HCT116 (cell line): ENCODE measurements around the gene DAGLA. TPM values are rescaled to one million over a fixed set of nuclear protein-coding genes. Genes with fewer than 3 reads are reported as not detected.

Source experiments
- ATAC-seq: fragments of 200-7000 bp; cut with Tn5 transposase; 2 replicates; pipeline ENCODE4 v1.9.1; 2020; ENCODE audit warnings: mild to moderate bottlenecking, moderate library complexity
- BruUV-seq: library from RNA; stranded (reverse); fragments of 400-500 nt; replicated peaks from 2 replicates; lab custom pipeline; 2021; lab: Mats Ljungman, UMichigan
- CTCF ChIA-PET: fragments of 300-600 bp; sonication (Branson Sonifier 250); formaldehyde crosslinking; loops from one replicate; lab custom pipeline; 2021; ENCODE audit warnings: antibody characterized with exemption; lab: Charles Lee
- POLR2A ChIA-PET: fragments of 300-600, 350-600 bp; sonication (Branson Sonifier 250); formaldehyde crosslinking; loops from one replicate; lab custom pipeline; 2021; ENCODE audit warnings: antibody characterized with exemption; lab: Charles Lee
- RAD21 ChIA-PET, 2 experiments: fragments of 300-600 bp; sonication (Branson Sonifier 250); formaldehyde crosslinking; loops; one replicate each; lab custom pipeline; 2023; ENCODE audit warnings: low total read pairs in 2 of 2; ENCODE audit not compliant: uncharacterized antibody in 2 of 2, unreplicated experiment in 2 of 2, low non-redundant PET in 1 of 2; lab: Charles Lee
- DNase-seq: peaks from one replicate; pipeline ENCODE4 v3.0.0-alpha.2; 2010; ENCODE audit warnings: low read depth, low spot score
- H2AFZ ChIP-seq: fragments of 200-600 bp; shearing (Covaris generic), sonication (generic); 2 replicates; pipeline ENCODE4 v1.6.1; 2017; ENCODE audit warnings: low read depth, mixed run types, mixed read lengths, antibody characterized with exemption, low read length; ENCODE audit not compliant: poor library complexity, severe bottlenecking
- H3K27ac ChIP-seq: 2 replicates; pipeline ENCODE4 v1.5.1; 2012; ENCODE audit warnings: low read depth, low read length
- H3K27me3 ChIP-seq: fragments of 200-600 bp; sonication (generic); 2 replicates; pipeline ENCODE4 v1.6.1; 2016; ENCODE audit warnings: mixed run types, low read length, mixed read lengths; ENCODE audit not compliant: insufficient read depth
- H3K36me3 ChIP-seq, 2 experiments: fragments of 200-500 bp in 1 of 2; fragments of 200-600 bp in 1 of 2; sonication (Bioruptor generic) in 1 of 2; sonication (generic) in 1 of 2; 2 replicates each; pipeline versions ENCODE4 v1.5.1 to v1.6.1; 2014 to 2016; ENCODE audit warnings: low read length in 2 of 2, inconsistent platforms in 1 of 2, mixed read lengths in 1 of 2, mixed run types in 1 of 2; ENCODE audit not compliant: insufficient read depth in 2 of 2, control insufficient read depth in 1 of 2
- H3K4me1 ChIP-seq, 2 experiments: fragments of 200-600 bp in 1 of 2; sonication (generic) in 1 of 2; 2 replicates each; pipeline versions ENCODE4 v1.5.1 to v1.6.1; 2012 to 2017; ENCODE audit warnings: low read length in 2 of 2, inconsistent platforms in 1 of 2, mild to moderate bottlenecking in 1 of 2, mixed read lengths in 1 of 2, mixed run types in 1 of 2, moderate library complexity in 1 of 2; ENCODE audit not compliant: insufficient read depth in 2 of 2, control insufficient read depth in 1 of 2
- H3K4me2 ChIP-seq: fragments of 200-600 bp; sonication (generic); 2 replicates; pipeline ENCODE4 v1.6.1; 2017; ENCODE audit warnings: mixed run types, low read length, mixed read lengths
- H3K4me3 ChIP-seq, 2 experiments: fragments of 200-600 bp in 1 of 2; sonication (generic) in 1 of 2; replicated peaks in 1 of 2; 2 replicates each; pipeline ENCODE4 v1.5.1; 2011 to 2016; ENCODE audit warnings: low read length in 2 of 2, control low read depth in 1 of 2, low read depth in 1 of 2, mild to moderate bottlenecking in 1 of 2, mixed read lengths in 1 of 2, mixed run types in 1 of 2
- H3K79me2 ChIP-seq: fragments of 200-600 bp; sonication (generic); 2 replicates; pipeline ENCODE4 v1.6.1; 2017; ENCODE audit warnings: mild to moderate bottlenecking, mixed run types, low read length, moderate library complexity, mixed read lengths; ENCODE audit not compliant: insufficient read depth
- H3K9ac ChIP-seq: fragments of 200-600 bp; sonication (generic); 2 replicates; pipeline ENCODE4 v1.6.1; 2016; ENCODE audit warnings: low read length, mixed read lengths
- H3K9me2 ChIP-seq: fragments of 200-600 bp; sonication (generic), shearing (Covaris generic); 2 replicates; pipeline ENCODE4 v1.6.1; 2017; ENCODE audit warnings: mixed run types, mild to moderate bottlenecking, moderate library complexity; ENCODE audit not compliant: insufficient read depth
- H3K9me3 ChIP-seq, 2 experiments: fragments of 200-500 bp in 1 of 2; fragments of 200-600 bp in 1 of 2; sonication (Bioruptor generic) in 1 of 2; sonication (generic) in 1 of 2; 2 replicates each; pipeline ENCODE4 v1.6.1; 2014 to 2017; ENCODE audit warnings: low read length in 2 of 2, mixed read lengths in 2 of 2, inconsistent platforms in 1 of 2, low read depth in 1 of 2, mild to moderate bottlenecking in 1 of 2, mixed run types in 1 of 2, moderate library complexity in 1 of 2; ENCODE audit not compliant: control insufficient read depth in 1 of 2, insufficient read depth in 1 of 2
- H4K20me1 ChIP-seq: fragments of 200-600 bp; sonication (generic), shearing (Covaris generic); 2 replicates; pipeline ENCODE4 v1.6.1; 2017; ENCODE audit warnings: mixed run types, mild to moderate bottlenecking, moderate library complexity; ENCODE audit not compliant: insufficient read depth
- CEBPB ChIP-seq: IDR thresholded peaks from 2 replicates; pipeline ENCODE4 v1.6.1; 2012; ENCODE audit warnings: low read depth
- EGR1 ChIP-seq: IDR thresholded peaks from 2 replicates; pipeline ENCODE4 v1.6.1; 2012; ENCODE audit warnings: low read depth
- EZH2 ChIP-seq: fragments of 200-600 bp; sonication (generic); IDR thresholded peaks from 2 replicates; pipeline ENCODE4 v1.6.1; 2017; ENCODE audit warnings: antibody characterized with exemption, mixed run types
- FOSL1 ChIP-seq: IDR thresholded peaks from 2 replicates; pipeline ENCODE4 v1.6.1; 2012; ENCODE audit warnings: low read depth
- JUND ChIP-seq: IDR thresholded peaks from 2 replicates; pipeline ENCODE4 v1.6.1; 2012
- POLR2AphosphoS5 ChIP-seq: IDR thresholded peaks from 2 replicates; pipeline ENCODE4 v1.6.1; 2011; ENCODE audit warnings: mild to moderate bottlenecking, low read depth, low read length, moderate library complexity
- RAD21 ChIP-seq: IDR thresholded peaks from 2 replicates; pipeline ENCODE4 v1.6.1; 2012; ENCODE audit warnings: low read depth, mild to moderate bottlenecking
- SRF ChIP-seq: IDR thresholded peaks from 2 replicates; pipeline ENCODE4 v1.6.1; 2012; ENCODE audit warnings: low read depth
- YY1 ChIP-seq: IDR thresholded peaks from 2 replicates; pipeline ENCODE4 v1.6.1; 2011; ENCODE audit warnings: low read length, low read depth, moderate library complexity, mild to moderate bottlenecking; ENCODE audit not compliant: insufficient replicate concordance; ENCODE audit errors: extremely low read depth
- ZNF274 ChIP-seq: fragments of 200-500 bp; sonication (Bioruptor generic); IDR thresholded peaks from 2 replicates; pipeline ENCODE4 v1.6.1; 2014; ENCODE audit warnings: mild to moderate bottlenecking, low read depth, low read length, inconsistent platforms
- intact Hi-C: fragments of 100-400 bp; cut with micrococcal nuclease; formaldehyde crosslinking; loops from 2 replicates; pipeline ENCODE4 v1.10.0; 2022
- total RNA-seq: library from RNA; stranded (reverse); gene quantifications from one replicate; pipeline ENCODE4 v1.2.1, GENCODE V29; 2021; ENCODE audit not compliant: unreplicated experiment
- TF ChIP-seq, protein P1 (sequence below): IDR thresholded peaks from 2 replicates; pipeline ENCODE4 v1.6.1; 2011; ENCODE audit warnings: mild to moderate bottlenecking, low read length, moderate library complexity; ENCODE audit not compliant: insufficient replicate concordance; ENCODE audit errors: extremely low read depth
- TF ChIP-seq, protein P2 (sequence below): IDR thresholded peaks from 2 replicates; pipeline ENCODE4 v1.6.1; 2012
- TF ChIP-seq, protein P3 (sequence below), 3 experiments: fragments of 200-600 bp in 1 of 3; sonication (generic) in 1 of 3; IDR thresholded peaks in 2 of 3; conservative IDR thresholded peaks in 1 of 3; 2 replicates each; pipeline ENCODE4 v1.5.1; 2012 to 2017; ENCODE audit warnings: low read depth in 2 of 3, low read length in 2 of 3, antibody characterized with exemption in 1 of 3, borderline replicate concordance in 1 of 3, control low read depth in 1 of 3, mild to moderate bottlenecking in 1 of 3, mixed read lengths in 1 of 3, mixed run types in 1 of 3, moderate library complexity in 1 of 3; ENCODE audit not compliant: insufficient read depth in 1 of 3

DAGLA gene
- total RNA-seq, 1 experiment from 2014 or later, result 2.7 TPM

DNA sequence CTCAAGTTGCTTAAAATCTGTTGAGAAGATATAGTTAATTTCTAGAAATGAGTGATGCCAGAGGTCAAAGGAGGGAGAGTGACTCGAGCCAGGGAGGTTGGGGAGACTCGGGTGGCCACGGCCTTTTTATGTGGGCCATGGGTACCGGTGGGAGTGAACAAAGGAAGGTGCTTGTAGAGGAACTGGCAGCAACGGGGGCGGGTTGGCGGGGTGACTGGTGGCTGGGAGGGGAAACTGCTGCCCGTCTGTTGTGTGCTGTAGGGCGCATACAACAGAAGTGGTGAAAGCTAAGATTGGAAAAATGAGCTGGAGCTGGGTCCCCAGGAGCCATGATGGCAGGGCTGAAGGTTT, 5.4 kb downstream of the DAGLA start:
- BruUV-seq, result no TSS peak
- DNase-seq (no peak), ATAC-seq (no peak)
- H3K9me2 ChIP-seq, result no peaks in the 10 kb centered on the region
- no peaks in the 10 kb centered on the region for H3K27me3 ChIP-seq
- no peak overlapping the region for H2AFZ ChIP-seq
- CTCF ChIA-PET, result no interaction called here
- RAD21 ChIA-PET, result no interaction called here
- no peaks in the 10 kb centered on the region for H3K36me3 ChIP-seq
- POLR2A ChIA-PET, result no interaction called here
- H3K4me2 ChIP-seq, result no peak overlapping the region
- H3K79me2 ChIP-seq, result no peaks in the 10 kb centered on the region
- H3K9me3 ChIP-seq, result no peaks in the 10 kb centered on the region
- TF ChIP-seq YY1 (no peak), EZH2 (no peak), CEBPB (no peak), SRF (no peak), FOSL1 (no peak), ZNF274 (no peak), JUND (no peak), POLR2AphosphoS5 (no peak), RAD21 (no peak), EGR1 (no peak)
- TF ChIP-seq, protein P1, sequence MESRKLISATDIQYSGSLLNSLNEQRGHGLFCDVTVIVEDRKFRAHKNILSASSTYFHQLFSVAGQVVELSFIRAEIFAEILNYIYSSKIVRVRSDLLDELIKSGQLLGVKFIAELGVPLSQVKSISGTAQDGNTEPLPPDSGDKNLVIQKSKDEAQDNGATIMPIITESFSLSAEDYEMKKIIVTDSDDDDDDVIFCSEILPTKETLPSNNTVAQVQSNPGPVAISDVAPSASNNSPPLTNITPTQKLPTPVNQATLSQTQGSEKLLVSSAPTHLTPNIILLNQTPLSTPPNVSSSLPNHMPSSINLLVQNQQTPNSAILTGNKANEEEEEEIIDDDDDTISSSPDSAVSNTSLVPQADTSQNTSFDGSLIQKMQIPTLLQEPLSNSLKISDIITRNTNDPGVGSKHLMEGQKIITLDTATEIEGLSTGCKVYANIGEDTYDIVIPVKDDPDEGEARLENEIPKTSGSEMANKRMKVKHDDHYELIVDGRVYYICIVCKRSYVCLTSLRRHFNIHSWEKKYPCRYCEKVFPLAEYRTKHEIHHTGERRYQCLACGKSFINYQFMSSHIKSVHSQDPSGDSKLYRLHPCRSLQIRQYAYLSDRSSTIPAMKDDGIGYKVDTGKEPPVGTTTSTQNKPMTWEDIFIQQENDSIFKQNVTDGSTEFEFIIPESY, result no peak
- TF ChIP-seq, protein P2, sequence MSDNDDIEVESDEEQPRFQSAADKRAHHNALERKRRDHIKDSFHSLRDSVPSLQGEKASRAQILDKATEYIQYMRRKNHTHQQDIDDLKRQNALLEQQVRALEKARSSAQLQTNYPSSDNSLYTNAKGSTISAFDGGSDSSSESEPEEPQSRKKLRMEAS, result no peak
- TF ChIP-seq, protein P3, sequence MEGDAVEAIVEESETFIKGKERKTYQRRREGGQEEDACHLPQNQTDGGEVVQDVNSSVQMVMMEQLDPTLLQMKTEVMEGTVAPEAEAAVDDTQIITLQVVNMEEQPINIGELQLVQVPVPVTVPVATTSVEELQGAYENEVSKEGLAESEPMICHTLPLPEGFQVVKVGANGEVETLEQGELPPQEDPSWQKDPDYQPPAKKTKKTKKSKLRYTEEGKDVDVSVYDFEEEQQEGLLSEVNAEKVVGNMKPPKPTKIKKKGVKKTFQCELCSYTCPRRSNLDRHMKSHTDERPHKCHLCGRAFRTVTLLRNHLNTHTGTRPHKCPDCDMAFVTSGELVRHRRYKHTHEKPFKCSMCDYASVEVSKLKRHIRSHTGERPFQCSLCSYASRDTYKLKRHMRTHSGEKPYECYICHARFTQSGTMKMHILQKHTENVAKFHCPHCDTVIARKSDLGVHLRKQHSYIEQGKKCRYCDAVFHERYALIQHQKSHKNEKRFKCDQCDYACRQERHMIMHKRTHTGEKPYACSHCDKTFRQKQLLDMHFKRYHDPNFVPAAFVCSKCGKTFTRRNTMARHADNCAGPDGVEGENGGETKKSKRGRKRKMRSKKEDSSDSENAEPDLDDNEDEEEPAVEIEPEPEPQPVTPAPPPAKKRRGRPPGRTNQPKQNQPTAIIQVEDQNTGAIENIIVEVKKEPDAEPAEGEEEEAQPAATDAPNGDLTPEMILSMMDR (IDR thresholded peaks at IDR 0.05 in 2 of 3, conservative IDR thresholded peaks at IDR 0.05 in 1 of 3; ENCODE audit: borderline replicate concordance in 1 of 3, insufficient read depth in 1 of 3, low read depth in 2 of 3, low read length in 2 of 3), result no peak
- no peak overlapping the region for H3K9ac ChIP-seq
- intact Hi-C loops, result no loop called here
- no peak overlapping the region for H3K4me3 ChIP-seq
- no peaks in the 10 kb centered on the region for H4K20me1 ChIP-seq
- peaks cover 0 to 6% of the 10 kb centered on the region in 2 experiments; a peak in 2 of 4 replicates for H3K4me1 ChIP-seq
- H3K27ac ChIP-seq, result no peak overlapping the region
